Caco-2 (cell line): ENCODE data around the gene ERBB4. TPM values are rescaled to one million over a fixed set of nuclear protein-coding genes. Genes with fewer than 3 reads are reported as not detected.

ENCODE experiments used
- BruUV-seq: library from RNA; stranded (reverse); fragments of 400-500 nt; replicated peaks from 2 replicates; lab custom pipeline; 2021; lab: Mats Ljungman, UMichigan
- CTCF ChIA-PET: fragments of 300-600 bp; sonication (Branson Sonifier 250); formaldehyde crosslinking; loops from one replicate; lab custom pipeline; 2022; ENCODE audit warnings: antibody characterized with exemption; lab: Charles Lee
- POLR2A ChIA-PET: fragments of 300-600 bp; sonication (Branson Sonifier 250); formaldehyde crosslinking; loops from one replicate; lab custom pipeline; 2022; ENCODE audit warnings: antibody characterized with exemption; lab: Charles Lee
- DNase-seq, 2 experiments: peaks; one replicate each; pipeline versions ENCODE4 v3.0.0 to v3.0.0-alpha.2; 2020 to 2022
- H3K27me3 ChIP-seq: replicated peaks from 2 replicates; pipeline ENCODE4 v1.6.0; 2011; ENCODE audit warnings: low read length; ENCODE audit not compliant: control insufficient read depth, insufficient read depth
- H3K36me3 ChIP-seq: 2 replicates; pipeline ENCODE4 v1.5.1; 2011; ENCODE audit warnings: low read length; ENCODE audit not compliant: control insufficient read depth, insufficient read depth
- H3K4me1 ChIP-seq: fragments of 250-450 bp; sonication (Bioruptor Pico); 2 replicates; pipeline ENCODE4 v1.5.1; 2020; ENCODE audit warnings: mild to moderate bottlenecking
- H3K4me3 ChIP-seq: 2 replicates; pipeline ENCODE4 v1.5.1; 2011; ENCODE audit warnings: low read depth, mild to moderate bottlenecking, control low read depth, low read length
- H3K9me3 ChIP-seq: fragments of 250-450 bp; sonication (Bioruptor Pico); 2 replicates; pipeline ENCODE4 v1.5.1; 2020; ENCODE audit warnings: mild to moderate bottlenecking, moderate library complexity
- H3K27ac Mint-ChIP-seq: one replicate; pipeline ENCODE4 v1.8.0; 2022; ENCODE audit warnings: mixed read lengths; ENCODE audit not compliant: unreplicated experiment
- H3K27me3 Mint-ChIP-seq: one replicate; pipeline ENCODE4 v1.8.0; 2022; ENCODE audit warnings: mixed read lengths; ENCODE audit not compliant: insufficient read depth, unreplicated experiment
- H3K36me3 Mint-ChIP-seq: one replicate; pipeline ENCODE4 v1.8.0; 2022; ENCODE audit warnings: mild to moderate bottlenecking, mixed read lengths; ENCODE audit not compliant: insufficient read depth, unreplicated experiment
- H3K4me1 Mint-ChIP-seq: one replicate; pipeline ENCODE4 v1.8.0; 2022; ENCODE audit warnings: low read depth, mixed read lengths; ENCODE audit not compliant: unreplicated experiment
- H3K4me3 Mint-ChIP-seq: one replicate; pipeline ENCODE4 v1.8.0; 2022; ENCODE audit warnings: mild to moderate bottlenecking, moderate library complexity, mixed read lengths; ENCODE audit not compliant: unreplicated experiment
- H3K9me3 Mint-ChIP-seq: one replicate; pipeline ENCODE4 v1.8.0; 2022; ENCODE audit warnings: mixed read lengths; ENCODE audit not compliant: unreplicated experiment
- CTCF ChIP-seq, 2 experiments: fragments of 200-600 bp in 1 of 2; IDR thresholded peaks; 1 replicate in 1 of 2; 2 replicates in 1 of 2; pipeline versions ENCODE4 v1.5.1 to v1.8.0; 2011 to 2022; ENCODE audit warnings: antibody characterized with exemption in 1 of 2, control low read depth in 1 of 2, inconsistent platforms in 1 of 2, low read depth in 1 of 2, low read length in 1 of 2, mild to moderate bottlenecking in 1 of 2, moderate library complexity in 1 of 2; ENCODE audit not compliant: insufficient read depth in 1 of 2, severe bottlenecking in 1 of 2, unreplicated experiment in 1 of 2
- intact Hi-C: fragments of 100-400 bp; cut with micrococcal nuclease; formaldehyde crosslinking; loops from one replicate; pipeline ENCODE4 v1.10.0; 2022; ENCODE audit not compliant: unreplicated experiment
- total RNA-seq: library from RNA; stranded (reverse); gene quantifications from 2 replicates; pipeline ENCODE4 v1.2.3, GENCODE V29; 2022

The ERBB4 gene
- total RNA-seq, 1 experiment from 2014 or later, result not detected

DNA sequence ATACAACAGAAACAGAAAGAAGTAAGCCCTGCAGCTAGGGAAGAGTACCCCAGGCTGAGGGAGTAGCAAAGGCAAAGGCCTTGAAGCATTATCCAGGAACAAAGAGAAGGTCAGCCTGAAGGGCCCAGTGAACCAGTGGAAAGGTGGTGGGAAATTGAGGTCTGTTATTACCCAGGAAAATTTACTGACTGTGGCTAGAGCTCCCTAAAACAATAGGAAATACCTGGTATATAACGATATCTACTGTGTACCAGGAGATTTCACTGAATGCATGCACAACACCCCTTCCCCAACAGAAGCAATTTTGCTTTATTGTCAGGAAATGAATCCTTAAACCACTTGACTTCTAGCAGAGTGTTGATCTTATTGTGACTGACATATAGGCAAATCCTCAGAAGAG lies 365.3 kb downstream of the ERBB4 start:
- POLR2A ChIA-PET, result no interaction called here
- intact Hi-C loops, result no loop called here
- no peak for TF ChIP-seq CTCF (IDR thresholded peaks at IDR 0.05; ENCODE audit: insufficient read depth in 1 of 2, low read depth in 1 of 2, low read length in 1 of 2, severe bottlenecking in 1 of 2, unreplicated experiment in 1 of 2)
- no peak for DNase-seq
- BruUV-seq, result no TSS peak
- no peak overlapping the region for H3K4me3 Mint-ChIP-seq
- Histone ChIP-seq H3K36me3 (no peaks in the 10 kb centered on the region), H3K4me1 (no peaks in the 10 kb centered on the region), H3K4me3 (no peak overlapping the region), H3K9me3 (peaks cover 7% of the 10 kb centered on the region), H3K27me3 (no peaks in the 10 kb centered on the region)
- H3K27me3 Mint-ChIP-seq, result peaks cover 2% of the 10 kb centered on the region
- H3K9me3 Mint-ChIP-seq, result peaks cover 9% of the 10 kb centered on the region
- H3K27ac Mint-ChIP-seq, result no peak overlapping the region
- H3K36me3 Mint-ChIP-seq, result no peaks in the 10 kb centered on the region
- CTCF ChIA-PET, result no interaction called here
- H3K4me1 Mint-ChIP-seq, result no peaks in the 10 kb centered on the region

GRCh38 chr2:212170382-212170781 lies 368.2 kb downstream of the ERBB4 start:
- intact Hi-C loops, result no loop called here
- no peak for TF ChIP-seq CTCF (IDR thresholded peaks at IDR 0.05; ENCODE audit: insufficient read depth in 1 of 2, low read depth in 1 of 2, low read length in 1 of 2, severe bottlenecking in 1 of 2, unreplicated experiment in 1 of 2)
- Mint-ChIP-seq H3K27me3 (peaks cover 2% of the 10 kb centered on the region), H3K9me3 (peaks cover 9% of the 10 kb centered on the region), H3K27ac (no peak overlapping the region), H3K4me1 (no peaks in the 10 kb centered on the region), H3K36me3 (no peaks in the 10 kb centered on the region), H3K4me3 (no peak overlapping the region)
- peaks cover 7% of the 10 kb centered on the region for H3K9me3 ChIP-seq
- no peak overlapping the region for H3K4me3 ChIP-seq
- no peaks in the 10 kb centered on the region for H3K27me3 ChIP-seq
- H3K4me1 ChIP-seq, result no peaks in the 10 kb centered on the region
- H3K36me3 ChIP-seq, result no peaks in the 10 kb centered on the region
- BruUV-seq, result no TSS peak
- DNase-seq, result no peak
- POLR2A ChIA-PET, result no interaction called here
- CTCF ChIA-PET, result no interaction called here

- Mint-ChIP-seq H3K9me3 (no peaks in the 10 kb centered on the region), H3K36me3 (no peaks in the 10 kb centered on the region), H3K4me3 (no peak overlapping the region), H3K27me3 (peaks cover 6% of the 10 kb centered on the region), H3K4me1 (no peaks in the 10 kb centered on the region), H3K27ac (no peak overlapping the region)
- Histone ChIP-seq H3K4me1 (no peaks in the 10 kb centered on the region), H3K27me3 (no peaks in the 10 kb centered on the region), H3K4me3 (no peak overlapping the region), H3K36me3 (no peaks in the 10 kb centered on the region), H3K9me3 (no peaks in the 10 kb centered on the region)
- no TSS peak for BruUV-seq
- CTCF ChIA-PET, result no interaction called here
- intact Hi-C loops, result no loop called here
- no peak for DNase-seq
- no peak for TF ChIP-seq CTCF (IDR thresholded peaks at IDR 0.05; ENCODE audit: insufficient read depth in 1 of 2, low read depth in 1 of 2, low read length in 1 of 2, severe bottlenecking in 1 of 2, unreplicated experiment in 1 of 2)
- POLR2A ChIA-PET, result no interaction called here
Measured at GRCh38 chr2:212158081-212158480, 380.5 kb downstream of the ERBB4 start.
